ENCODE results near the gene PLD6.

Gene PLD6

GRCh38 chr17:17207998-17208397 lies 1.9 kb upstream of the PLD6 start:
- no peak for DNase-seq (ENCODE audit: low read depth)
- H3K4me3 ChIP-seq (ENCODE audit: control insufficient read depth, low read depth, low read length), result no peak overlapping the region
- no peak for TF ChIP-seq CTCF (conservative IDR thresholded peaks at IDR 0.05; ENCODE audit: control insufficient read depth, insufficient read depth, low read depth, low read length)

GRCh38 chr17:17206913-17207335 lies 791 bp upstream of the PLD6 start:
- peak overlapping the region; percentile 1 for H3K4me3 ChIP-seq (ENCODE audit: control insufficient read depth, low read depth, low read length)
- TF ChIP-seq CTCF (conservative IDR thresholded peaks at IDR 0.05; ENCODE audit: control insufficient read depth, insufficient read depth, low read depth, low read length), result no peak
- no peak for DNase-seq (ENCODE audit: low read depth)

- peak; percentile 39 for DNase-seq (ENCODE audit: low read depth)
- no peak for TF ChIP-seq CTCF (conservative IDR thresholded peaks at IDR 0.05; ENCODE audit: control insufficient read depth, insufficient read depth, low read depth, low read length)
- peak overlapping the region; percentile 52 for H3K4me3 ChIP-seq (ENCODE audit: control insufficient read depth, low read depth, low read length)
Observed at GRCh38 chr17:17205368-17206123, 587 bp downstream of the PLD6 start.

GRCh38 chr17:17204635-17205231 lies 1.4 kb downstream of the PLD6 start:
- TF ChIP-seq CTCF (conservative IDR thresholded peaks at IDR 0.05; ENCODE audit: control insufficient read depth, insufficient read depth, low read depth, low read length), result no peak
- DNase-seq (ENCODE audit: low read depth), result no peak
- peak overlapping the region; percentile 52 for H3K4me3 ChIP-seq (ENCODE audit: control insufficient read depth, low read depth, low read length)

GRCh38 chr17:17204041-17204591 lies 2.0 kb downstream of the PLD6 start:
- DNase-seq (ENCODE audit: low read depth), result no peak
- no peak for TF ChIP-seq CTCF (conservative IDR thresholded peaks at IDR 0.05; ENCODE audit: control insufficient read depth, insufficient read depth, low read depth, low read length)
- no peak overlapping the region for H3K4me3 ChIP-seq (ENCODE audit: control insufficient read depth, low read depth, low read length)

- no peak overlapping the region for H3K4me3 ChIP-seq (ENCODE audit: control insufficient read depth, low read depth, low read length)
- DNase-seq (ENCODE audit: low read depth), result no peak
- no peak for TF ChIP-seq CTCF (conservative IDR thresholded peaks at IDR 0.05; ENCODE audit: control insufficient read depth, insufficient read depth, low read depth, low read length)
Observed at GRCh38 chr17:17203173-17203730, 2.9 kb downstream of the PLD6 start.

Data from fibroblast of mammary gland (primary cell).